ES-I3 (cell line): ENCODE results near the gene SLC16A2.
"Not testable (repeated sequence)": the region's sequence is repeated elsewhere in the genome, so short reads cannot be mapped to it uniquely, and the experiment has no call there.

ENCODE experiments used
- H3K36me3 ChIP-seq: 2 replicates; pipeline ENCODE4 v1.6.1; 2013; ENCODE audit warnings: mild to moderate bottlenecking, low read length, control low read depth, moderate library complexity; ENCODE audit not compliant: insufficient read depth
- H3K4me1 ChIP-seq: 2 replicates; pipeline ENCODE4 v1.6.1; 2013; ENCODE audit warnings: mild to moderate bottlenecking, control low read depth, low read length; ENCODE audit not compliant: insufficient read depth
- H3K9ac ChIP-seq: 2 replicates; pipeline ENCODE4 v1.6.1; 2013; ENCODE audit warnings: low read depth, mild to moderate bottlenecking, low read length, moderate library complexity
- H3K9me3 ChIP-seq: 2 replicates; pipeline ENCODE4 v1.6.1; 2013; ENCODE audit warnings: mild to moderate bottlenecking, low read length, moderate library complexity; ENCODE audit not compliant: control insufficient read depth, insufficient read depth

SLC16A2 gene

GRCh38 chrX:74506317-74507115 is 85.2 kb downstream of the SLC16A2 start:
- Histone ChIP-seq H3K9me3 (no peaks in the 10 kb centered on the region), H3K9ac (no peak overlapping the region), H3K36me3 (no peaks in the 10 kb centered on the region; the same call in 1 of the 2 replicates), H3K4me1 (no peaks in the 10 kb centered on the region)

- no peaks in the 10 kb centered on the region; the same call in 1 of the 2 replicates for H3K36me3 ChIP-seq
- H3K9me3 ChIP-seq: no peaks in the 10 kb centered on the region
- H3K4me1 ChIP-seq: no peaks in the 10 kb centered on the region
- H3K9ac ChIP-seq: no peak overlapping the region
Observed at GRCh38 chrX:74507191-74507590, 85.9 kb downstream of the SLC16A2 start.

- peaks cover 6% of the 10 kb centered on the region for H3K4me1 ChIP-seq
- H3K36me3 ChIP-seq: no peaks in the 10 kb centered on the region
- no peak overlapping the region for H3K9ac ChIP-seq
- no peaks in the 10 kb centered on the region for H3K9me3 ChIP-seq
Observed at GRCh38 chrX:74509989-74510388, 88.7 kb downstream of the SLC16A2 start.

- H3K36me3 ChIP-seq: no peaks in the 10 kb centered on the region
- no peaks in the 10 kb centered on the region for H3K9me3 ChIP-seq
- H3K9ac ChIP-seq: no peak overlapping the region
- peaks cover 6% of the 10 kb centered on the region for H3K4me1 ChIP-seq
Observed at GRCh38 chrX:74510401-74510800, 89.1 kb downstream of the SLC16A2 start.

GRCh38 chrX:74511704-74512103 is 90.4 kb downstream of the SLC16A2 start:
- H3K36me3 ChIP-seq: no peaks in the 10 kb centered on the region

GRCh38 chrX:74514384-74514783 is 93.1 kb downstream of the SLC16A2 start:
- Histone ChIP-seq H3K9ac (no peak overlapping the region), H3K36me3 (no peaks in the 10 kb centered on the region), H3K4me1 (peaks cover 6% of the 10 kb centered on the region), H3K9me3 (no peaks in the 10 kb centered on the region)

More at GRCh38 chrX:74511704-74512103, 90.4 kb downstream of the SLC16A2 start:
- Histone ChIP-seq H3K9ac (no peak overlapping the region), H3K4me1 (peaks cover 6% of the 10 kb centered on the region), H3K9me3 (no peaks in the 10 kb centered on the region)

GRCh38 chrX:74515356-74515755 is 94.1 kb downstream of the SLC16A2 start:
- H3K4me1 ChIP-seq: peaks cover 6% of the 10 kb centered on the region

GRCh38 chrX:74516013-74516412 is 94.7 kb downstream of the SLC16A2 start:
- H3K9ac ChIP-seq, H3K9me3 ChIP-seq, H3K4me1 ChIP-seq, H3K36me3 ChIP-seq: not testable (repeated sequence)

More at GRCh38 chrX:74515356-74515755, 94.1 kb downstream of the SLC16A2 start:
- H3K9me3 ChIP-seq: no peaks in the 10 kb centered on the region
- no peaks in the 10 kb centered on the region for H3K36me3 ChIP-seq
- H3K9ac ChIP-seq: no peak overlapping the region

- H3K9me3 ChIP-seq: no peaks in the 10 kb centered on the region
- H3K36me3 ChIP-seq: no peaks in the 10 kb centered on the region; the same call in 1 of the 2 replicates
- no peaks in the 10 kb centered on the region for H3K4me1 ChIP-seq
- H3K9ac ChIP-seq: no peak overlapping the region
Observed at GRCh38 chrX:74519870-74520269, 98.6 kb downstream of the SLC16A2 start.

- no peak overlapping the region for H3K9ac ChIP-seq
- no peaks in the 10 kb centered on the region for H3K4me1 ChIP-seq
- H3K9me3 ChIP-seq: no peaks in the 10 kb centered on the region
- no peaks in the 10 kb centered on the region; the same call in 1 of the 2 replicates for H3K36me3 ChIP-seq
Observed at GRCh38 chrX:74520291-74520690, 99.0 kb downstream of the SLC16A2 start.

GRCh38 chrX:74520896-74521295 is 99.6 kb downstream of the SLC16A2 start:
- no peaks in the 10 kb centered on the region; the same call in 1 of the 2 replicates for H3K36me3 ChIP-seq
- no peak overlapping the region for H3K9ac ChIP-seq
- H3K4me1 ChIP-seq: no peaks in the 10 kb centered on the region
- H3K9me3 ChIP-seq: no peaks in the 10 kb centered on the region

- Histone ChIP-seq H3K9me3 (no peaks in the 10 kb centered on the region), H3K36me3 (no peaks in the 10 kb centered on the region; the same call in 1 of the 2 replicates), H3K4me1 (no peaks in the 10 kb centered on the region), H3K9ac (no peak overlapping the region)
Observed at GRCh38 chrX:74521961-74522751, 100.9 kb downstream of the SLC16A2 start.

GRCh38 chrX:74523224-74523623 is 101.9 kb downstream of the SLC16A2 start:
- H3K9ac ChIP-seq: no peak overlapping the region
- H3K36me3 ChIP-seq: no peaks in the 10 kb centered on the region; the same call in 1 of the 2 replicates
- no peaks in the 10 kb centered on the region for H3K4me1 ChIP-seq
- no peaks in the 10 kb centered on the region for H3K9me3 ChIP-seq

- H3K9me3 ChIP-seq: no peaks in the 10 kb centered on the region
- no peak overlapping the region for H3K9ac ChIP-seq
- H3K36me3 ChIP-seq: no peaks in the 10 kb centered on the region; the same call in 1 of the 2 replicates
- H3K4me1 ChIP-seq: no peaks in the 10 kb centered on the region
Observed at GRCh38 chrX:74523870-74524735, 102.8 kb downstream of the SLC16A2 start.
